Central memory CD8-positive, alpha-beta T cell (primary cell): ENCODE data around the gene INSM1.
"Not testable (repeated sequence)": the region's sequence is repeated elsewhere in the genome, so short reads cannot be mapped to it uniquely, and the experiment has no call there.

Experiments
- ATAC-seq: fragments of 150-1000 bp; cut with Tn5 transposase; replicated peaks from 2 replicates; pipeline ENCODE4 v1.10.0; 2022; ENCODE audit warnings: mild to moderate bottlenecking, moderate FRiP score, moderate number of reproducible peaks; ENCODE audit not compliant: poor library complexity, severe bottlenecking; ENCODE audit errors: extremely low read depth
- DNase-seq, 2 donors: peaks; one replicate each; pipeline ENCODE4 v3.0.0; 2021; ENCODE audit warnings: low spot score in 2 of 2
- H3K27ac Mint-ChIP-seq: one replicate; pipeline ENCODE4 v1.8.0; 2022; ENCODE audit warnings: low read depth, mild to moderate bottlenecking, moderate library complexity, mixed read lengths
- H3K27me3 Mint-ChIP-seq: one replicate; pipeline ENCODE4 v1.8.0; 2022; ENCODE audit warnings: mixed read lengths
- H3K36me3 Mint-ChIP-seq: one replicate; pipeline ENCODE4 v1.8.0; 2022; ENCODE audit warnings: mild to moderate bottlenecking, moderate library complexity, mixed read lengths; ENCODE audit not compliant: insufficient read depth
- H3K4me1 Mint-ChIP-seq: one replicate; pipeline ENCODE4 v1.8.0; 2022; ENCODE audit warnings: mixed read lengths
- H3K4me3 Mint-ChIP-seq: one replicate; pipeline ENCODE4 v1.8.0; 2022; ENCODE audit warnings: mild to moderate bottlenecking, moderate library complexity, mixed read lengths
- H3K9me3 Mint-ChIP-seq: one replicate; pipeline ENCODE4 v1.8.0; 2022; ENCODE audit warnings: mixed read lengths

The INSM1 gene

DNA sequence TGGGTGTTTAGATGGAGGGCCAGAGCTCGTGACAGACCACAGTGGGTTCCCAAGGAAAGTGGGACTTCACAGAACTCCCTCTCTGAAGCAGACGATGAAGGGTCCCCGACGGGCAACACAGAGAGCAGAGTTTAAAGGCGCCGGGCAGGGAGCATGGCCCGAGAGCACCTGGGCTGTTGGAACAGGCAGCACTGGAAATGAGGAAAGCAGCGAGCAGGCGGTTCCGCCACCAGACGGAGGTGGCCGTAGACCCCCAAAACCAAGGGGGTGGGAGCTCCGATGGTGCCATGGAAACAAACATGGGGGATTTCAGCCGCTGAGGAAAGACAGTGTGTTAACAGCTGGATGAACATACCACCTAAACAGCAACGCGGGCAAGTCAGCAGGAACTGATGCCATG is 27.5 kb upstream of the INSM1 start:
- Mint-ChIP-seq H3K36me3 (peaks cover 2% of the 10 kb centered on the region), H3K4me3 (no peak overlapping the region), H3K9me3 (no peaks in the 10 kb centered on the region), H3K4me1 (no peaks in the 10 kb centered on the region), H3K27me3 (peaks cover 17% of the 10 kb centered on the region), H3K27ac (no peak overlapping the region)
- DNase-seq = no peak
- ATAC-seq = no peak

DNA sequence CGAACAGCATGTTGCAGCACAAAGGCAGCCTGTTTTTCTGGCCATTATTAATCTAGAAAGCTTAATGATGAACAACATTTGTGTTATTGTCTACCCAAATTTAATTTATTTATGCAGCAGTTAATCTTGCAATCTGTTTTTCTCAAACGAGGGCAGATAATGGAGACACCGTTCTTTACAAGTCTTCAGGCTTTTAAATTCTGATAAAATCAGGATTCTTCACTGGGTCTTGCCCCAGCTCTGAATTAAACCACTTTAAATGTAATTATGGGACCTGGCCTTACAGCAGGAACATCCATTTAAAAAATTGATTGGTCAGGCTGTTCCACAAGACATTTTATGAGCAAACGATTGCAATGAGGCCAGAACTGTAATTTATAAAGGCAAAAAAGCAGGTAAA is 26.5 kb upstream of the INSM1 start:
- H3K4me1 Mint-ChIP-seq = no peaks in the 10 kb centered on the region
- no peak for DNase-seq
- no peaks in the 10 kb centered on the region for H3K36me3 Mint-ChIP-seq
- ATAC-seq = no peak
- H3K9me3 Mint-ChIP-seq = no peaks in the 10 kb centered on the region
- H3K27ac Mint-ChIP-seq = no peak overlapping the region
- H3K4me3 Mint-ChIP-seq = no peak overlapping the region
- peaks cover 11% of the 10 kb centered on the region for H3K27me3 Mint-ChIP-seq

DNA sequence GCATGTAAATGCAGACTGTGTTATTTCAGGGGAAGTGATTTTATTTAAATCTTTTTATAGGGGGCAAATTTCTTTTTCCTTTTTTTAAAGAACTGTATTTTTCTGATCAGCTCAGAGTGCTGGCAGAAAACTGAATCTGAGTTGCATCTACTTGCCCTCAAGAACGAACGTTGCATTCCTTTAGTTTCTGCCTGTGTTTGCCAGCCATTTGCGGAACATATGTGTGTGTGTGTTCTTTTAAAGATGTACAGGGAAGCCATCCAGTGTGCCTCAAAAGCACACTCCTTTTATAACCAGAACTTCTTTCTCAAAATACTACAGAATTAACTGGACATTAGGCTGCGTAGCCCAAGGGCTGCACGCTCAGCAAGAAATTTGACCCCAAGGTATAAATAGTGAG is 25.8 kb upstream of the INSM1 start:
- Mint-ChIP-seq H3K4me1 (no peaks in the 10 kb centered on the region), H3K27ac (no peak overlapping the region), H3K4me3 (no peak overlapping the region), H3K36me3 (no peaks in the 10 kb centered on the region), H3K9me3 (no peaks in the 10 kb centered on the region), H3K27me3 (peaks cover 18% of the 10 kb centered on the region)
- DNase-seq (no peak), ATAC-seq (no peak)

DNA sequence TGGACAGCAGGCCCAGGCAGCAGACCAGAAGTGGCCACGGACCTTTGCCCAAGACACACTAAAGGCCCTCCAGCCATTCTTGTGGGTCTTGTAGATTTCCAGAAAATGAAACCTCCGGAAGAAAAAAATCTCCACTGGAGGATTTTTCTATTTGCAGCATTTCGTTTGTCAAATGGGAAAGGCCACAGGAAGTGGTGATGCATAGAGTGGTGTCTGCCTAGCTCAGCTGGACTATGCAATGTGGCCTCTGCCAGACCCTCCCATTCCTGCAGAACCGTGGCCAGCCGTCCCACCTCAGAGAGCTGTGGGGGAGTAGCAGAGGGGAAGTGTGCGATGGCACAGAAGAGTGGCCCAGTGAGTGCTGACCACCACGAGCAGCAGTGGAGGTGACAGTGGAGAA is 24.0 kb upstream of the INSM1 start:
- DNase-seq (no peak), ATAC-seq (no peak)
- Mint-ChIP-seq H3K27ac (no peak overlapping the region), H3K9me3 (no peaks in the 10 kb centered on the region), H3K4me1 (no peaks in the 10 kb centered on the region), H3K4me3 (no peak overlapping the region), H3K27me3 (peaks cover 35% of the 10 kb centered on the region), H3K36me3 (no peaks in the 10 kb centered on the region)

DNA sequence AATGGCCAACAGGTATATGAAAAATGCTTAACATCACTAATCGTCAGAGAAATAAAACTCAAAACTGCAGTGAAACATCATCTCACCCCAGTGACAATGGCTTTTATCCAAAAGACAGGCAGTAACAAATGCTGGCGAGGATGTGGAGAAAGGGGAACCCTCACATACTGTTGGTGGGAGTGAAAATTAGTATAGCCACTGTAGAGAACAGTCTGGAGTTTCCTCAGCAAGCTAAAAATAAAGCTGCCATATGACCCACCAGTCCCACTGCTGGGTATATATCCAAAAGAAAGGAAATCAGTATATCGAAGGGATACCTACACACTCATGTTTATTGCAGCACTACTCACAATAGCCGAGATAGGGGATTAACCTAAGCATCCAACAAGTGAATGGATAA is 23.4 kb upstream of the INSM1 start:
- no peaks in the 10 kb centered on the region for H3K9me3 Mint-ChIP-seq
- H3K4me3 Mint-ChIP-seq = no peak overlapping the region
- H3K27me3 Mint-ChIP-seq = peaks cover 41% of the 10 kb centered on the region
- ATAC-seq = no peak
- H3K36me3 Mint-ChIP-seq = no peaks in the 10 kb centered on the region
- H3K4me1 Mint-ChIP-seq = no peaks in the 10 kb centered on the region
- H3K27ac Mint-ChIP-seq = no peak overlapping the region
- no peak for DNase-seq

DNA sequence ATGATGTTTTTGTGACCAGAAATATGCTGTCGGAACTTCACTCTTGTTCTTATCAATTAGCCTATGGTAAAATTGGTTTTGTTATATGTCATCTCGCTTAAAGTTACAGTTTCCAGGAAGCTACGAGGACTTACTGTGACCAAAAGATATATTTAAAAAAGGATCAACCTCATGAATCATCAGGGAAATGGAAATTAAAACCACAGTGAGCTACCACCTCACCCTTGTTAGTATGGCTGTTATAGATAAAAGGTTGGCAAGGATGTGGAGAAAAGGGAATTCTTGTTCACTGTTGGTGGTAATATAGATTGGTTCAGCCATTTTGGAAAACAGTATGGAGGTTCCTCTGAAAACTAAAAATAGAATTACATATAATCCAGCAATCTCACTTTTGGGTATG is 14.3 kb upstream of the INSM1 start:
- Mint-ChIP-seq H3K27me3 (peaks cover 41% of the 10 kb centered on the region), H3K4me1 (no peaks in the 10 kb centered on the region), H3K4me3 (no peak overlapping the region), H3K9me3 (no peaks in the 10 kb centered on the region), H3K36me3 (peaks cover 1% of the 10 kb centered on the region), H3K27ac (no peak overlapping the region)
- ATAC-seq = no peak
- no peak for DNase-seq

DNA sequence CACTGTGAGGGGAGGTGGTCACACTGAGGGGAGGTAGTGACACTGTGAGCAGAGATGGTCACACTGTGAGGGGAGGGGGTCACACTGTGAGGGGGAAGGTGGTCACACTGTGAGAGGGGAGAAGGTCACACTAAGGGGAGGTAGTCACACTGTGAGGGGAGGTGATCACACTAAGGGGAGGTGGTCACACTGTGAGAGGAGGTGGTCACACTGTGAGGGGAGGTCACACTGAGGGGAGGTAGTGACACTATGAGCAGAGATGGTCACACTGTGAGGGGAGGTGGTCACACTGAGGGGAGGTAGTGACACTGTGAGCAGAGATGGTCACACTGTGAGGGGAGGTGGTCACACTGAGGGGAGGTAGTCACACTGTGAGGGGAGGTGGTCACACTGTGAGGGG is 12.4 kb upstream of the INSM1 start:
- not testable (repeated sequence) for H3K36me3 Mint-ChIP-seq, DNase-seq, ATAC-seq, H3K4me3 Mint-ChIP-seq, H3K9me3 Mint-ChIP-seq, H3K27ac Mint-ChIP-seq
- peaks cover 12% of the 10 kb centered on the region for H3K4me1 Mint-ChIP-seq
- H3K27me3 Mint-ChIP-seq = peaks cover 25% of the 10 kb centered on the region

DNA sequence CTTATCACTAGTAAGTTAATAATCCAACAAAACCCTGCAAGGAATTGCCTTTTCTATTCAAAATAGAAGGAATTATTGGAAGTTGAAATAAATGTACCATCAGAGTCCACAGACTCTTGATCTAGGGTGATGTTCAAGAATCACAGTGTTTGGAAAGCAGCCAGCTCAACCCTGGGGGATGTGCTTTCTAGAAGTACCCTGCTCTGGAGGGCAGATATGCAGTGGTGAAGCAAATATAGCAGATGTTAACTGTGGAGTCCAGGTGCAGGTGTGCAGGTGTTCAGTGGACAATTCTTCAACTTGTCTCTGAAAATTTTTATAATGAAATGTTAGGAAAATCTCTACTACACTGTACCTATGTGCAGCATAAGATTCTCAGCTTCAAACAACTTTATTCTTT is 9.1 kb upstream of the INSM1 start:
- peaks cover 36% of the 10 kb centered on the region for H3K27me3 Mint-ChIP-seq
- DNase-seq = no peak
- H3K4me1 Mint-ChIP-seq = peaks cover 18% of the 10 kb centered on the region
- no peak overlapping the region for H3K27ac Mint-ChIP-seq
- H3K4me3 Mint-ChIP-seq = no peak overlapping the region
- peaks cover 4% of the 10 kb centered on the region for H3K36me3 Mint-ChIP-seq
- no peak for ATAC-seq
- no peaks in the 10 kb centered on the region for H3K9me3 Mint-ChIP-seq

DNA sequence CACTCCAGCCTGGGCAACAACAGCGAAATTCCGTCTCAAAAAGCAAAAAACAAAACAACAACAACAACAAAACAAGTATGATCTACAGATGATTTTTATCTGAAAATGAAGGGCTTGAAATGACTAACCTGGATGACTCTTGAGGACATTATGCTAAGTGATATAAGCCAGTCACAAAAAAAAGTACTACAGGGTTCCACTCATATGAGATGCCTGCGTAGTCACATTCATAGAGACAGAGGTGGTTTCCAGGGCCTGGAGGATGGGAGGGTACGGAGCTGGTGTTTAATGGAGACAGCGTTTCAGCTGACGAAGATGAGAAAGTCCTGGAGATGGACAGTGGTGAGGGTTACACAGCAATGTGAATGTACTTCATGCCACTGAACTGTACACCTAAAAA is 8.3 kb upstream of the INSM1 start:
- Mint-ChIP-seq H3K27me3 (peaks cover 42% of the 10 kb centered on the region), H3K27ac (no peak overlapping the region), H3K4me3 (peak overlapping the region; percentile 29), H3K36me3 (peaks cover 4% of the 10 kb centered on the region), H3K4me1 (peaks cover 18% of the 10 kb centered on the region), H3K9me3 (no peaks in the 10 kb centered on the region)
- DNase-seq = no peak
- no peak for ATAC-seq

DNA sequence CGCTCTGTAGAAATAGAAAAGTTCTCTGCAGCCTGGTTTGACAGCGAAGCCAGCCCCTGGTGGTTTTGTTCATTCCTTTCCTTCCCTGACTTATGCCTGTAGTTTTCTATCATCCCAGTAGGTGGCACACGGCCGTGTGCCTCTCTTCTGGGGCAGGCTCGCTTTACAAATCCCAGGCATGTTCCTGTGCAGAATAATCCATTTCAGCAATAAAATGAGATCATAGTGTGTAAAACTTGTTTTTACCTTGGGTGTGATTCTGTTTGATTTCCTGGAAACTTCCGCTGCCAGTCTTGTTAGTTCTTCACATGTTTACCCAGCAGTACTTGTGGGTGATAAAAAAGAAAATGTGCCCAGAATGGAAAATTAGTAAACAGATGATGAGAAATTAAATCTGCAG is 7.4 kb upstream of the INSM1 start:
- Mint-ChIP-seq H3K27me3 (peaks cover 50% of the 10 kb centered on the region), H3K9me3 (no peaks in the 10 kb centered on the region), H3K4me1 (peaks cover 18% of the 10 kb centered on the region), H3K36me3 (peaks cover 4% of the 10 kb centered on the region), H3K4me3 (peak overlapping the region; percentile 59), H3K27ac (no peak overlapping the region)
- peak; percentile 46 for ATAC-seq
- no peak for DNase-seq

DNA sequence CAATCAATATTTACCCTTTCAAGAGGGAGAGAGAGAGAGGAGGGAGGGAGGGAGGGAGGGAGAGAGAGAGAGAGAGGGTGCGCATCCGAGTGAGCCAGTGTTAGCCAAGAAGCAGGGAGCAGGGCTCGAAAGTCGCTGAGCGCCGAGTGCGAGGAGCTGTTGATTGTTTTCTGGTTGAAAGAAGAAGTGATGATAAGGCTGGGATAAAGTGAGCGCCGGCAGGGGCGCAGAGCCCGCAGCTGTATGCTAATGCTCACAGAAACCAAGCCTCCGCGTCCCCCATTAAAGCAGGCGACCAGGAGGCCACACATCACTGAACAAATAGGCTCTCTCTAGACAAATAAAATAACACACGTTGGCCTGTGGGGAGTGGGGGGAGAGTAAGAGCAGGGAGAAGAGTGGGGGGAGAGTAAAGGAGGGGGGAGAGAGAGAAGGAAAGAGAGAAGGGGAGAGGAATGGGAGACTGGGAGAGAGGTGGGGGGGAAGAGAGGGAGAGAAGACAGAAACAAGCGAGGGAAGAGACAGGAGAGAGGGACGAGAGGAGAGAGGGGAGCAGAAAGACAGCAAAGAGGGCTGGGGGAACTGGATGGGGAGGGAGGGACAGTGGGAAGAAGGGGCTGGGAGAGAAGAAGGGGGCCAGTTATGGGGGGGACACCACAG is 5.0 kb upstream of the INSM1 start:
- no peak for DNase-seq

DNA sequence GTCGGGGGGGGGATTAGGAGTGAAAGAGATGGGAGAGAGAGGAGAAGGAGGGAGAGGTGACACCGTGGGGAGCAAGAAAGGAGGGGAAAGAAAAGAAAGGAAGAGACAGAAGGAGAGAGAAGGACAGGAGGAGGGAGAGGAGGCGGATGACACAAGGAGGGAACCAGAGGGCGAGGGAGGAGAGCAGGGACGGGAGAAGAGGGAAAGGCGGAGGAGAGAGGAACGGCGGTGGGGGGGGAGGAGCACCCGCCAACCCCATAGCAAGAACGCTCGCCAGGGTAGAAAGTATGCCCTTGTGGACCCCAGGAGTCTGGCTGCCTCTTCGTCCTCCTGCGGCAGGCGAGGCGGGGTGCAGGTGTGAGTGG is 4.5 kb upstream of the INSM1 start:
- DNase-seq (no peak), ATAC-seq (no peak)
- no peak overlapping the region for H3K4me3 Mint-ChIP-seq
- no peak overlapping the region for H3K27ac Mint-ChIP-seq
- peaks cover 4% of the 10 kb centered on the region for H3K36me3 Mint-ChIP-seq
- no peaks in the 10 kb centered on the region for H3K9me3 Mint-ChIP-seq
- H3K4me1 Mint-ChIP-seq = peaks cover 18% of the 10 kb centered on the region
- peaks cover 63% of the 10 kb centered on the region for H3K27me3 Mint-ChIP-seq

More for the DNA sequence above, 5.0 kb upstream of the INSM1 start:
- Mint-ChIP-seq H3K9me3 (no peaks in the 10 kb centered on the region), H3K27ac (no peak overlapping the region), H3K4me3 (no peak overlapping the region), H3K27me3 (peaks cover 63% of the 10 kb centered on the region), H3K36me3 (peaks cover 4% of the 10 kb centered on the region), H3K4me1 (peaks cover 18% of the 10 kb centered on the region)
- no peak for ATAC-seq

DNA sequence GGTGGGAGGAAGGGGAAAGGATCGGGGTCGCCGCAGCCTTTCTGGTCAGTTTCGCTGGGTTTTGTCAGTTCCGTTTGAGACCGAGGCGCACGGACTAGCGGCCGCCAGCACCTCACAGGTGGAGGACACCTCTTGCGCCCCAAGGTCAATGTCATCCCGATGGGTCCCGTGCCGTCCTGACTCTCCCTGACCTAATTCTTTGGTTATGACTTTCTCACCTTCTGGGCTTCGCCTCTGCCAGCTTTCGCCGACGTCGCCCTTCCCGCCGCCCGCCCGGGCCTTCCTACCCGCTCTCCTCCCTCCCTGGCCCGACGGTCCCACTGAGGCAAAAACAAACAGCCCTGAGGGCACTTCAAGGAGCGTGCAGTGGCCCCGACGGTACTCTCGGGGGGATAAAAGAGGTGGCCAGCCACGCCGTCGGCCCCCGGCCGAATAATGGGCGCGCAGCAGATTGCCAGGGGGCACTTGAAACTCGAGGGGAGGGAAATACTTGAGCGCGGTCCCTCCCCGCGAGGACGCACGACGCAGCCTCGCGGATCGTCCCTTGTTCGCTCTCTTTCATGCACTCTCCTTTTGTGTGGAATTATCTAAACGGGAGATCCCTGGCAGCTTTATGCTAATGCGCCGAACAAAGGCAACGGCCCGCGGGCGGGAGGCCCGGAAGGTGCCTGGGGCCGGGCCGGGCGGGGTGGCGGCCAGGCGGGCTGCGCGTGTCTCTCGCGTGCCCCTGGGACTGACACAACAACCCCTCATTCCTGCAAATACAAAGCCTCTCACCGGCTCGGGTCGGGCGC is 3.9 kb upstream of the INSM1 start:
- Mint-ChIP-seq H3K4me3 (no peak overlapping the region), H3K27ac (no peak overlapping the region)
- no peak for ATAC-seq

More for the DNA sequence above, 3.9 kb upstream of the INSM1 start:
- Mint-ChIP-seq H3K27me3 (peaks cover 63% of the 10 kb centered on the region), H3K36me3 (peaks cover 1% of the 10 kb centered on the region), H3K9me3 (no peaks in the 10 kb centered on the region), H3K4me1 (peaks cover 18% of the 10 kb centered on the region)
- DNase-seq = no peak
